HG02642 (cell line): Measurements from ENCODE around the gene KAT6B.

Source experiments
- ATAC-seq: cut with Tn5 transposase; IDR thresholded peaks from one replicate; pipeline ENCODE4 v1.9.1; 2021; ENCODE audit warnings: mild to moderate bottlenecking; ENCODE audit not compliant: unreplicated experiment, poor library complexity

Gene KAT6B

GRCh38 chr10:74937266-74937856 is 111.0 kb downstream of the KAT6B start:
- no peak for ATAC-seq

GRCh38 chr10:74944205-74944604 is 117.8 kb downstream of the KAT6B start:
- no peak for ATAC-seq

GRCh38 chr10:74947781-74948401 is 121.5 kb downstream of the KAT6B start:
- no peak for ATAC-seq

GRCh38 chr10:74949034-74949832 is 122.8 kb downstream of the KAT6B start:
- ATAC-seq: no peak

GRCh38 chr10:74949843-74950765 is 123.7 kb downstream of the KAT6B start:
- ATAC-seq: no peak

GRCh38 chr10:74953214-74953613 is 126.8 kb downstream of the KAT6B start:
- no peak for ATAC-seq

- no peak for ATAC-seq
Measured at GRCh38 chr10:74955796-74956195, 129.4 kb downstream of the KAT6B start.

- no peak for ATAC-seq
Measured at GRCh38 chr10:74956555-74957111, 130.2 kb downstream of the KAT6B start.

- no peak for ATAC-seq
Measured at GRCh38 chr10:74957285-74957961, 131.0 kb downstream of the KAT6B start.

- no peak for ATAC-seq
Measured at GRCh38 chr10:74958316-74958715, 131.9 kb downstream of the KAT6B start.

- no peak for ATAC-seq
Measured at GRCh38 chr10:74960670-74961069, 134.3 kb downstream of the KAT6B start.

GRCh38 chr10:74962517-74962916 is 136.1 kb downstream of the KAT6B start:
- ATAC-seq: no peak

GRCh38 chr10:74963549-74963948 is 137.1 kb downstream of the KAT6B start:
- ATAC-seq: peak; percentile 41

- ATAC-seq: no peak
Measured at GRCh38 chr10:74967911-74968666, 141.7 kb downstream of the KAT6B start.

- ATAC-seq: no peak
Measured at GRCh38 chr10:74968667-74969061, 142.3 kb downstream of the KAT6B start.

GRCh38 chr10:74969093-74969492 is 142.7 kb downstream of the KAT6B start:
- ATAC-seq: no peak

GRCh38 chr10:74969530-74969929 is 143.1 kb downstream of the KAT6B start:
- ATAC-seq: no peak

GRCh38 chr10:74973741-74974392 is 147.5 kb downstream of the KAT6B start:
- ATAC-seq: no peak
